HEK293 (cell line): Measurements from ENCODE around the gene KSR1.

Source experiments
- CTCF ChIA-PET: fragments of 350-600 bp; formaldehyde crosslinking; extraction: SDS; loops from one replicate; lab custom pipeline; 2021; ENCODE audit warnings: antibody characterized with exemption; lab: Yijun Ruan, JAX
- POLR2A ChIA-PET: fragments of 300-600 bp; formaldehyde crosslinking; extraction: SDS; loops from one replicate; lab custom pipeline; 2020; ENCODE audit warnings: antibody characterized with exemption, inconsistent platforms; lab: Yijun Ruan, JAX
- H3K27ac ChIP-seq: fragments of 200-500 bp; sonication (Bioruptor generic); 2 replicates; pipeline ENCODE4 v1.5.1; 2014; ENCODE audit warnings: low read depth, low read length, control low read depth, inconsistent platforms; ENCODE audit errors: extremely low read depth
- H3K36me3 ChIP-seq, 2 experiments: fragments of 200-500 bp in 1 of 2; sonication (Bioruptor generic) in 1 of 2; 1 replicate in 1 of 2; 2 replicates in 1 of 2; pipeline ENCODE4 v1.5.1; 2014 to 2017; ENCODE audit warnings: inconsistent platforms in 2 of 2, low read length in 2 of 2; ENCODE audit not compliant: control insufficient read depth in 2 of 2, insufficient read depth in 1 of 2
- H3K4me1 ChIP-seq: fragments of 200-500 bp; sonication (Bioruptor generic); 2 replicates; pipeline ENCODE4 v1.5.1; 2014; ENCODE audit warnings: mild to moderate bottlenecking, low read length, inconsistent platforms; ENCODE audit not compliant: control insufficient read depth, insufficient read depth
- H3K4me3 ChIP-seq: 2 replicates; pipeline ENCODE4 v1.5.1; 2011; ENCODE audit warnings: low read depth, mild to moderate bottlenecking, control low read depth, low read length, moderate library complexity
- H3K9me3 ChIP-seq: fragments of 200-500 bp; sonication (Bioruptor generic); 2 replicates; pipeline ENCODE4 v1.5.1; 2014; ENCODE audit warnings: low read depth, low read length, inconsistent platforms; ENCODE audit not compliant: control insufficient read depth, insufficient read depth
- GLIS1 ChIP-seq: fragments of 450-650 bp; formaldehyde crosslinking; IDR thresholded peaks from 2 replicates; pipeline ENCODE4 v1.5.1; 2016; ENCODE audit warnings: missing biosample characterization, missing genetic modification characterization
- OSR2 ChIP-seq: fragments of 450-650 bp; formaldehyde crosslinking; IDR thresholded peaks from 2 replicates; pipeline ENCODE4 v1.5.1; 2016; ENCODE audit warnings: missing biosample characterization, missing genetic modification characterization
- SETDB1 ChIP-seq: IDR thresholded peaks from one replicate; pipeline ENCODE4 v1.6.1; 2017; ENCODE audit warnings: mild to moderate bottlenecking, low read length, moderate library complexity, mixed read lengths; ENCODE audit not compliant: insufficient read length
- ZBTB7A ChIP-seq: fragments of 450-650 bp; formaldehyde crosslinking; IDR thresholded peaks from 2 replicates; pipeline ENCODE4 v1.5.1; 2016; ENCODE audit warnings: low read depth, missing biosample characterization, missing genetic modification characterization
- ZFP37 ChIP-seq: fragments of 450-650 bp; formaldehyde crosslinking; IDR thresholded peaks from 2 replicates; pipeline ENCODE4 v1.5.1; 2016; ENCODE audit warnings: missing biosample characterization, missing genetic modification characterization
- ZIC2 ChIP-seq: fragments of 450-650 bp; formaldehyde crosslinking; IDR thresholded peaks from 2 replicates; pipeline ENCODE4 v1.5.1; 2016; ENCODE audit warnings: missing biosample characterization, missing genetic modification characterization
- ZNF169 ChIP-seq: fragments of 450-650 bp; formaldehyde crosslinking; IDR thresholded peaks from 2 replicates; pipeline ENCODE4 v1.5.1; 2016; ENCODE audit warnings: missing biosample characterization, missing genetic modification characterization
- ZNF174 ChIP-seq: fragments of 450-650 bp; formaldehyde crosslinking; IDR thresholded peaks from 2 replicates; pipeline ENCODE4 v1.5.0; 2017; ENCODE audit warnings: missing biosample characterization, mild to moderate bottlenecking, missing genetic modification characterization
- ZNF211 ChIP-seq: fragments of 450-650 bp; formaldehyde crosslinking; IDR thresholded peaks from 2 replicates; pipeline ENCODE4 v1.5.1; 2016; ENCODE audit warnings: low read depth, missing biosample characterization, missing genetic modification characterization
- ZNF223 ChIP-seq: fragments of 450-650 bp; formaldehyde crosslinking; IDR thresholded peaks from 2 replicates; pipeline ENCODE4 v1.5.1; 2016; ENCODE audit warnings: missing biosample characterization, missing genetic modification characterization
- ZNF239 ChIP-seq: fragments of 450-650 bp; formaldehyde crosslinking; IDR thresholded peaks from 2 replicates; pipeline ENCODE4 v1.5.1; 2016; ENCODE audit warnings: missing biosample characterization, missing genetic modification characterization
- ZNF292 ChIP-seq: fragments of 450-650 bp; formaldehyde crosslinking; IDR thresholded peaks from 2 replicates; pipeline ENCODE4 v1.5.1; 2016; ENCODE audit warnings: low read depth, missing biosample characterization, missing genetic modification characterization, borderline replicate concordance
- ZNF302 ChIP-seq: fragments of 450-650 bp; formaldehyde crosslinking; IDR thresholded peaks from 2 replicates; pipeline ENCODE4 v1.5.1; 2016; ENCODE audit warnings: missing biosample characterization, missing genetic modification characterization, low read depth
- ZNF600 ChIP-seq: fragments of 450-650 bp; formaldehyde crosslinking; IDR thresholded peaks from 2 replicates; pipeline ENCODE4 v1.5.1; 2016; ENCODE audit warnings: missing biosample characterization, missing genetic modification characterization
- ZNF837 ChIP-seq: fragments of 450-650 bp; formaldehyde crosslinking; IDR thresholded peaks from 2 replicates; pipeline ENCODE4 v1.5.1; 2016; ENCODE audit warnings: missing biosample characterization, missing genetic modification characterization
- TF ChIP-seq, protein P1 (sequence below): fragments of 450-650 bp; IDR thresholded peaks from 2 replicates; pipeline ENCODE4 v1.5.1; 2018; ENCODE audit warnings: missing biosample characterization, mild to moderate bottlenecking, missing genetic modification characterization
- TF ChIP-seq, protein P2 (sequence below): fragments of 450-650 bp; formaldehyde crosslinking; IDR thresholded peaks from 2 replicates; pipeline ENCODE4 v1.5.1; 2016; ENCODE audit warnings: missing biosample characterization, missing genetic modification characterization
- TF ChIP-seq, protein P3 (sequence below): IDR thresholded peaks from 2 replicates; pipeline ENCODE4 v1.6.1; 2011; ENCODE audit warnings: mild to moderate bottlenecking, low read depth, low read length, borderline replicate concordance
- TF ChIP-seq, protein P4 (sequence below): fragments of 450-650 bp; formaldehyde crosslinking; IDR thresholded peaks from 2 replicates; pipeline ENCODE4 v1.5.1; 2016; ENCODE audit warnings: missing biosample characterization, missing genetic modification characterization
- TF ChIP-seq, protein P5 (sequence below): fragments of 450-650 bp; formaldehyde crosslinking; IDR thresholded peaks from 2 replicates; pipeline ENCODE4 v1.5.1; 2016; ENCODE audit warnings: missing biosample characterization, missing genetic modification characterization

Gene KSR1

DNA sequence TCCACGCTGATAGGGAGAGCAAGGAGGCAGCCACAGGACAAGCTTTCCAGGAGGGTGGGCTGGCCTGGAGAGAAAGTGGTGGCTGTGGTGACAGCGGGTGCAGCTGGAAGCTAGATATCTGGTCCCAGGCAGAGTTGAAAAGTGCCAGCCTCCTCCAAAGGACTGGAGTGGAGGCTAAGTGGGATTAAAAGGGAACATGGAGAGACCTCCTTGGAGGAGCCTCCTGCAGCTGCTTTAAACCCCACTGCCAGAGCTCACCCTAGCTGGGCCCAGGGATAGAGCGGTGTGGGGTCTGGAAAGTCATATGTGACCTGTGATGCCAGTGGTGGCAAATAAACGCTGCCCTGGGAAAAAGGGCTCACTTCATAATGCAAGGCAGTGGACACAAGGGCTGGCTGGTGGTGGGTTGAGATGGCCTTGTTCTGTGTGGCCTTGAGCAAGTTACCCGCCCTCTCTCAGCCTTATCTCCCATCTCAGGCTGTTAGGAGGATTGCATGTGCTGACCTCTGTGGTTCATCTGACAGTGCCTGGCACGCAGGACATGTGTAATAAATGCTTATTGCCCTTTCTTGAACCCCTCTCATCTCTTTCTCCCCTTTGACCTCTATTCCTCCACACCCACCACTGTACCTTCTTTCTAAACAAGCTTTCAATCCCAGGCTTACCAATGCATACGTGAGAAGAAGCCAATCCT is 113.8 kb downstream of the KSR1 start:
- no peaks in the 10 kb centered on the region for H3K36me3 ChIP-seq
- TF ChIP-seq ZNF223 (tag by site-specific recombination), result no peak
- TF ChIP-seq, protein P1, sequence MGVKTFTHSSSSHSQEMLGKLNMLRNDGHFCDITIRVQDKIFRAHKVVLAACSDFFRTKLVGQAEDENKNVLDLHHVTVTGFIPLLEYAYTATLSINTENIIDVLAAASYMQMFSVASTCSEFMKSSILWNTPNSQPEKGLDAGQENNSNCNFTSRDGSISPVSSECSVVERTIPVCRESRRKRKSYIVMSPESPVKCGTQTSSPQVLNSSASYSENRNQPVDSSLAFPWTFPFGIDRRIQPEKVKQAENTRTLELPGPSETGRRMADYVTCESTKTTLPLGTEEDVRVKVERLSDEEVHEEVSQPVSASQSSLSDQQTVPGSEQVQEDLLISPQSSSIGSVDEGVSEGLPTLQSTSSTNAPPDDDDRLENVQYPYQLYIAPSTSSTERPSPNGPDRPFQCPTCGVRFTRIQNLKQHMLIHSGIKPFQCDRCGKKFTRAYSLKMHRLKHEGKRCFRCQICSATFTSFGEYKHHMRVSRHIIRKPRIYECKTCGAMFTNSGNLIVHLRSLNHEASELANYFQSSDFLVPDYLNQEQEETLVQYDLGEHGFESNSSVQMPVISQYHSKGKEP (tag by site-specific recombination), result no peak
- no peak for TF ChIP-seq ZBTB7A (tag by site-specific recombination)
- TF ChIP-seq ZNF211, result no peak
- TF ChIP-seq OSR2 (tag by site-specific recombination), result no peak
- TF ChIP-seq ZNF239, result no peak
- TF ChIP-seq ZNF837 (tag by site-specific recombination), result no peak
- no peak for TF ChIP-seq ZFP37 (tag by site-specific recombination)
- TF ChIP-seq, protein P2, sequence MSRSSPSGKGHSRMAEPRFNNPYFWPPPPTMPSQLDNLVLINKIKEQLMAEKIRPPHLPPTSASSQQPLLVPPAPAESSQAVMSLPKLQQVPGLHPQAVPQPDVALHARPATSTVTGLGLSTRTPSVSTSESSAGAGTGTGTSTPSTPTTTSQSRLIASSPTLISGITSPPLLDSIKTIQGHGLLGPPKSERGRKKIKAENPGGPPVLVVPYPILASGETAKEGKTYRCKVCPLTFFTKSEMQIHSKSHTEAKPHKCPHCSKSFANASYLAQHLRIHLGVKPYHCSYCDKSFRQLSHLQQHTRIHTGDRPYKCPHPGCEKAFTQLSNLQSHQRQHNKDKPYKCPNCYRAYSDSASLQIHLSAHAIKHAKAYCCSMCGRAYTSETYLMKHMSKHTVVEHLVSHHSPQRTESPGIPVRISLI (tag by site-specific recombination), result no peak
- peak; percentile 8; the same call in 1 of the 2 replicates for TF ChIP-seq ZIC2 (tag by site-specific recombination)
- peak; percentile 88 for TF ChIP-seq GLIS1 (tag by site-specific recombination)
- TF ChIP-seq, protein P3, sequence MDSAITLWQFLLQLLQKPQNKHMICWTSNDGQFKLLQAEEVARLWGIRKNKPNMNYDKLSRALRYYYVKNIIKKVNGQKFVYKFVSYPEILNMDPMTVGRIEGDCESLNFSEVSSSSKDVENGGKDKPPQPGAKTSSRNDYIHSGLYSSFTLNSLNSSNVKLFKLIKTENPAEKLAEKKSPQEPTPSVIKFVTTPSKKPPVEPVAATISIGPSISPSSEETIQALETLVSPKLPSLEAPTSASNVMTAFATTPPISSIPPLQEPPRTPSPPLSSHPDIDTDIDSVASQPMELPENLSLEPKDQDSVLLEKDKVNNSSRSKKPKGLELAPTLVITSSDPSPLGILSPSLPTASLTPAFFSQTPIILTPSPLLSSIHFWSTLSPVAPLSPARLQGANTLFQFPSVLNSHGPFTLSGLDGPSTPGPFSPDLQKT, result no peak
- TF ChIP-seq SETDB1, result no peak
- TF ChIP-seq ZNF169 (tag by site-specific recombination), result no peak
- TF ChIP-seq ZNF302, result no peak
- no peak for TF ChIP-seq ZNF174
- TF ChIP-seq, protein P4, sequence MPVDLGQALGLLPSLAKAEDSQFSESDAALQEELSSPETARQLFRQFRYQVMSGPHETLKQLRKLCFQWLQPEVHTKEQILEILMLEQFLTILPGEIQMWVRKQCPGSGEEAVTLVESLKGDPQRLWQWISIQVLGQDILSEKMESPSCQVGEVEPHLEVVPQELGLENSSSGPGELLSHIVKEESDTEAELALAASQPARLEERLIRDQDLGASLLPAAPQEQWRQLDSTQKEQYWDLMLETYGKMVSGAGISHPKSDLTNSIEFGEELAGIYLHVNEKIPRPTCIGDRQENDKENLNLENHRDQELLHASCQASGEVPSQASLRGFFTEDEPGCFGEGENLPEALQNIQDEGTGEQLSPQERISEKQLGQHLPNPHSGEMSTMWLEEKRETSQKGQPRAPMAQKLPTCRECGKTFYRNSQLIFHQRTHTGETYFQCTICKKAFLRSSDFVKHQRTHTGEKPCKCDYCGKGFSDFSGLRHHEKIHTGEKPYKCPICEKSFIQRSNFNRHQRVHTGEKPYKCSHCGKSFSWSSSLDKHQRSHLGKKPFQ (tag by site-specific recombination), result no peak
- TF ChIP-seq ZNF292 (tag by site-specific recombination), result no peak
- ChIA-PET CTCF (interaction anchor here (0.7 to 4.9 kb wide), 13 partner anchors 8 to 444 kb away, joined by 3 to 39 read pairs (median 6); no protein-coding TSS in a partner anchor), POLR2A (no interaction called here)
- H3K4me1 ChIP-seq, result peaks cover 9% of the 10 kb centered on the region
- no peak overlapping the region for H3K4me3 ChIP-seq
- H3K9me3 ChIP-seq, result no peaks in the 10 kb centered on the region
- H3K27ac ChIP-seq, result no peak overlapping the region

DNA sequence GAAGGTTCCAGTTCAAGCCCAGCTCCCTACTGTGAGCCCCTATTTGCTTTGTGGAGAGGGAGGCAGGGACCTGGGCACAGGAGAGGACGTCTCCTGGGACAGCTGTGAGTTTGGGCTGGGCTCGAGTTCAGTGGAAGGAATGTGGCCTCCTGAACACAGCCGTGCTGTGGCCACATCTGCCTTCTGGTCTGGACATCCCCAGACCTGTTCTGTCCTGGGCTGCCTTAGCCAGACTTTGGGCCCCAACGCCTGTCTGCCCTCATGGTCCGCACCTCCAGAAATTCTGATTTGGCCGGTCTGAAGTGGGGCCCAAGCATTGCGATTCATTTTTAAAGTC is 114.3 kb downstream of the KSR1 start:
- H3K4me1 ChIP-seq, result peaks cover 9% of the 10 kb centered on the region
- H3K36me3 ChIP-seq, result no peaks in the 10 kb centered on the region
- H3K4me3 ChIP-seq, result no peak overlapping the region
- POLR2A ChIA-PET, result no interaction called here
- H3K27ac ChIP-seq, result no peak overlapping the region
- CTCF ChIA-PET, result interaction anchor here (0.7 to 4.9 kb wide), 8 partner anchors 8 to 444 kb away, joined by 3 to 39 read pairs (median 7); no protein-coding TSS in a partner anchor
- TF ChIP-seq, protein P5, sequence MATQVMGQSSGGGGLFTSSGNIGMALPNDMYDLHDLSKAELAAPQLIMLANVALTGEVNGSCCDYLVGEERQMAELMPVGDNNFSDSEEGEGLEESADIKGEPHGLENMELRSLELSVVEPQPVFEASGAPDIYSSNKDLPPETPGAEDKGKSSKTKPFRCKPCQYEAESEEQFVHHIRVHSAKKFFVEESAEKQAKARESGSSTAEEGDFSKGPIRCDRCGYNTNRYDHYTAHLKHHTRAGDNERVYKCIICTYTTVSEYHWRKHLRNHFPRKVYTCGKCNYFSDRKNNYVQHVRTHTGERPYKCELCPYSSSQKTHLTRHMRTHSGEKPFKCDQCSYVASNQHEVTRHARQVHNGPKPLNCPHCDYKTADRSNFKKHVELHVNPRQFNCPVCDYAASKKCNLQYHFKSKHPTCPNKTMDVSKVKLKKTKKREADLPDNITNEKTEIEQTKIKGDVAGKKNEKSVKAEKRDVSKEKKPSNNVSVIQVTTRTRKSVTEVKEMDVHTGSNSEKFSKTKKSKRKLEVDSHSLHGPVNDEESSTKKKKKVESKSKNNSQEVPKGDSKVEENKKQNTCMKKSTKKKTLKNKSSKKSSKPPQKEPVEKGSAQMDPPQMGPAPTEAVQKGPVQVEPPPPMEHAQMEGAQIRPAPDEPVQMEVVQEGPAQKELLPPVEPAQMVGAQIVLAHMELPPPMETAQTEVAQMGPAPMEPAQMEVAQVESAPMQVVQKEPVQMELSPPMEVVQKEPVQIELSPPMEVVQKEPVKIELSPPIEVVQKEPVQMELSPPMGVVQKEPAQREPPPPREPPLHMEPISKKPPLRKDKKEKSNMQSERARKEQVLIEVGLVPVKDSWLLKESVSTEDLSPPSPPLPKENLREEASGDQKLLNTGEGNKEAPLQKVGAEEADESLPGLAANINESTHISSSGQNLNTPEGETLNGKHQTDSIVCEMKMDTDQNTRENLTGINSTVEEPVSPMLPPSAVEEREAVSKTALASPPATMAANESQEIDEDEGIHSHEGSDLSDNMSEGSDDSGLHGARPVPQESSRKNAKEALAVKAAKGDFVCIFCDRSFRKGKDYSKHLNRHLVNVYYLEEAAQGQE (tag by site-specific recombination), result no peak
- TF ChIP-seq ZNF600 (tag by site-specific recombination), result 0 out of 2 replicates have a peak, but pooled peaks have one; percentile 19
- H3K9me3 ChIP-seq, result no peaks in the 10 kb centered on the region
